K562 (cell line): ENCODE results near the gene FN3K. TPM values are rescaled to one million over a fixed set of nuclear protein-coding genes. Genes with fewer than 3 reads are reported as not detected.

Experiments
- CC2D1A ChIP-seq: fragments of 450-650 bp; IDR thresholded peaks from 2 replicates; pipeline ENCODE4 v1.6.1; 2017; ENCODE audit warnings: mild to moderate bottlenecking
- CTCF ChIP-seq, 3 experiments: IDR thresholded peaks in 2 of 3; conservative IDR thresholded peaks in 1 of 3; 2 replicates each; pipeline ENCODE4 v1.5.1; 2011 to 2012; ENCODE audit warnings: low read length in 3 of 3, mild to moderate bottlenecking in 3 of 3, control low read depth in 2 of 3, improper control_type of control experiment in 1 of 3, inconsistent platforms in 1 of 3, low read depth in 1 of 3, mixed read lengths in 1 of 3, moderate library complexity in 1 of 3; ENCODE audit not compliant: insufficient read depth in 2 of 3
- CTCFL ChIP-seq: IDR thresholded peaks from 2 replicates; pipeline ENCODE4 v1.6.1; 2011; ENCODE audit warnings: borderline replicate concordance, low read depth, mild to moderate bottlenecking, moderate library complexity, low read length; ENCODE audit not compliant: insufficient read depth, poor library complexity, severe bottlenecking
- E2F5 ChIP-seq: sonication (generic); formaldehyde crosslinking; IDR thresholded peaks from 2 replicates; pipeline ENCODE4 v1.8.0; 2022; ENCODE audit warnings: mild to moderate bottlenecking, missing genetic modification reagents
- ETV5 ChIP-seq: sonication (generic); formaldehyde crosslinking; IDR thresholded peaks from 2 replicates; pipeline ENCODE4 v1.4.0; 2020; ENCODE audit warnings: low read depth, mild to moderate bottlenecking, missing genetic modification reagents
- FOXJ3 ChIP-seq: sonication (generic); formaldehyde crosslinking; IDR thresholded peaks from 2 replicates; pipeline ENCODE4 v1.4.0; 2020; ENCODE audit warnings: mild to moderate bottlenecking, missing genetic modification reagents
- GTF2B ChIP-seq: IDR thresholded peaks from 2 replicates; pipeline ENCODE4 v1.6.1; 2011; ENCODE audit not compliant: insufficient read length; ENCODE audit errors: extremely low read depth
- KAT7 ChIP-seq: sonication (generic); formaldehyde crosslinking; IDR thresholded peaks from 2 replicates; pipeline ENCODE4 v1.8.0; 2022; ENCODE audit warnings: missing genetic modification reagents, mild to moderate bottlenecking, borderline replicate concordance
- KAT8 ChIP-seq: fragments of 450-650 bp; IDR thresholded peaks from 2 replicates; pipeline ENCODE4 v1.6.1; 2016; ENCODE audit warnings: low read depth, mild to moderate bottlenecking
- KLF1 ChIP-seq: fragments of 450-650 bp; IDR thresholded peaks from 2 replicates; pipeline ENCODE4 v1.6.1; 2016; ENCODE audit warnings: missing genetic modification characterization, missing compliant biosample characterization
- NFRKB ChIP-seq: fragments of 450-650 bp; IDR thresholded peaks from 2 replicates; pipeline ENCODE4 v1.6.1; 2016; ENCODE audit warnings: low read depth
- PCBP1 ChIP-seq: fragments of 200-400 bp; formaldehyde crosslinking; IDR thresholded peaks from 2 replicates; pipeline ENCODE4 v1.6.1; 2018; ENCODE audit warnings: mild to moderate bottlenecking, low read depth, low read length; ENCODE audit not compliant: poor library complexity, severe bottlenecking
- RAD21 ChIP-seq, 2 experiments: fragments of 250-450 bp in 1 of 2; fragments of 450-650 bp in 1 of 2; sonication (Bioruptor Pico) in 1 of 2; formaldehyde crosslinking in 1 of 2; IDR thresholded peaks in 1 of 2; conservative IDR thresholded peaks in 1 of 2; 2 replicates each; pipeline versions ENCODE4 v1.4.0 to v1.8.0; 2020 to 2022; ENCODE audit warnings: mild to moderate bottlenecking in 2 of 2, moderate library complexity in 1 of 2
- RB1 ChIP-seq: fragments of 450-650 bp; IDR thresholded peaks from 2 replicates; pipeline ENCODE4 v1.6.1; 2017; ENCODE audit warnings: low read depth, mild to moderate bottlenecking
- RBM39 ChIP-seq: fragments of 200-400 bp; formaldehyde crosslinking; optimal IDR thresholded peaks from 2 replicates; pipeline ENCODE3; 2018; ENCODE audit warnings: low read depth, low read length
- SMARCE1 ChIP-seq: fragments of 450-650 bp; IDR thresholded peaks from 2 replicates; pipeline ENCODE4 v1.7.1; 2016; ENCODE audit warnings: mild to moderate bottlenecking
- THRAP3 ChIP-seq: fragments of 450-650 bp; IDR thresholded peaks from 2 replicates; pipeline ENCODE4 v1.6.1; 2016; ENCODE audit warnings: mild to moderate bottlenecking, inconsistent platforms, borderline replicate concordance
- ZNF124 ChIP-seq: sonication (generic); formaldehyde crosslinking; IDR thresholded peaks from 2 replicates; pipeline ENCODE4 v1.8.1; 2022; ENCODE audit warnings: missing genetic modification reagents
- ZNF134 ChIP-seq: fragments of 250-450 bp; sonication (Bioruptor Pico); conservative IDR thresholded peaks from 2 replicates; pipeline ENCODE4 v1.4.0; 2020
- ZNF280B ChIP-seq: fragments of 250-450 bp; sonication (Bioruptor Pico); IDR thresholded peaks from 2 replicates; pipeline ENCODE4 v1.5.1; 2021; ENCODE audit warnings: mild to moderate bottlenecking
- polyA plus RNA-seq, 8 experiments: library from polyadenylated mRNA; depleted of rRNA in 4 of 8; stranded (reverse) in 5 of 8; unstranded in 3 of 8; fragments of >200 nt; fragmentation: Nextera tagmentation in 2 of 8; fragmentation: Illumina TruSeq in 1 of 8; extraction: Ambion mirVana in 2 of 8; extraction: Trizol in 1 of 8; gene quantifications; 2 replicates each; pipeline versions ENCODE4 v1.2.1 to v1.2.3, GENCODE V29; 2011 to 2014; ENCODE audit warnings: inconsistent platforms in 1 of 8, missing spikeins in 1 of 8
- total RNA-seq, 7 experiments: library from RNA; depleted of rRNA in 6 of 7; stranded (reverse); fragments of >200 nt in 6 of 7; fragmentation: Illumina TruSeq in 2 of 7; extraction: Trizol in 2 of 7; gene quantifications; 2 replicates each; pipeline versions ENCODE4 v1.2.1 to v1.2.3, GENCODE V29; 2011 to 2021; ENCODE audit warnings: low replicate concordance in 1 of 7

FN3K gene
- total and polyA plus RNA-seq, 9 of the 15 experiments (the other 6 are each of a cell fraction or from before 2014, with no cell fraction given) = 0.08 to 22.7 (median 3.8) TPM

- TF ChIP-seq RAD21 (CRISPR knock-in tag; conservative IDR thresholded peaks at IDR 0.05 in 1 of 2, IDR thresholded peaks at IDR 0.05 in 1 of 2) = peak; percentile 87 to 90
- 0 out of 2 replicates have a peak, but pooled peaks have one; percentile 30 for TF ChIP-seq RB1
- no peak for TF ChIP-seq ZNF280B (CRISPR knock-in tag)
- TF ChIP-seq ZNF124 = no peak
- TF ChIP-seq GTF2B = no peak
- no peak for TF ChIP-seq KAT7
- no peak for TF ChIP-seq ZNF134 (CRISPR knock-in tag)
- TF ChIP-seq PCBP1 = no peak
- no peak for TF ChIP-seq KLF1
- TF ChIP-seq NFRKB = no peak
- TF ChIP-seq THRAP3 = no peak
- peak; percentile 85 to 93 (median 89) for TF ChIP-seq CTCF (IDR thresholded peaks at IDR 0.05 in 2 of 3, conservative IDR thresholded peaks at IDR 0.05 in 1 of 3; ENCODE audit: insufficient read depth in 2 of 3, low read depth in 1 of 3, low read length in 3 of 3)
- no peak for TF ChIP-seq ETV5
- TF ChIP-seq E2F5 (CRISPR knock-in tag) = no peak
- peak; percentile 67 for TF ChIP-seq CC2D1A
- TF ChIP-seq CTCFL = no peak
- TF ChIP-seq FOXJ3 (CRISPR knock-in tag) = no peak
- no peak for TF ChIP-seq RBM39
- TF ChIP-seq SMARCE1 = no peak
- TF ChIP-seq KAT8 = no peak
Observed at GRCh38 chr17:82781894-82782274, 46.5 kb downstream of the FN3K start (continued).
